DOHH2 (cell line): Measurements from ENCODE around the gene LRRC61.
A peak's percentile ranks its signal among the peaks of the same experiment; 100 is the strongest.

Experiments used
- H3F3A ChIP-seq: fragments of 200-600 bp; sonication (generic), shearing (Covaris generic); 2 replicates; pipeline ENCODE4 v1.6.0; 2016; ENCODE audit warnings: antibody characterized with exemption, mild to moderate bottlenecking; ENCODE audit not compliant: control insufficient read depth, insufficient read depth
- H3K27ac ChIP-seq: fragments of 200-600 bp; sonication (generic); 2 replicates; pipeline ENCODE4 v1.5.1; 2014; ENCODE audit warnings: low read depth, mild to moderate bottlenecking, low read length, moderate library complexity
- H3K27me3 ChIP-seq: fragments of 200-600 bp; sonication (generic); 2 replicates; pipeline ENCODE4 v1.6.1; 2014; ENCODE audit warnings: mild to moderate bottlenecking, low read length, mixed read lengths; ENCODE audit not compliant: control insufficient read depth
- H3K36me3 ChIP-seq: fragments of 200-600 bp; sonication (generic); 2 replicates; pipeline ENCODE4 v1.6.1; 2014; ENCODE audit warnings: mild to moderate bottlenecking, low read length, moderate library complexity, mixed read lengths; ENCODE audit not compliant: control insufficient read depth
- H3K4me1 ChIP-seq: fragments of 200-600 bp; sonication (generic); 2 replicates; pipeline ENCODE4 v1.6.1; 2014; ENCODE audit warnings: mild to moderate bottlenecking, low read length, mixed read lengths; ENCODE audit not compliant: control insufficient read depth
- H3K4me2 ChIP-seq: fragments of 200-600 bp; sonication (generic); 2 replicates; pipeline ENCODE4 v1.6.0; 2014; ENCODE audit warnings: mild to moderate bottlenecking, low read length, moderate library complexity
- H3K4me3 ChIP-seq: fragments of 200-600 bp; sonication (generic); 2 replicates; pipeline ENCODE4 v1.5.1; 2014; ENCODE audit warnings: mild to moderate bottlenecking, low read length, mixed read lengths
- H3K79me2 ChIP-seq: fragments of 200-600 bp; sonication (generic); 2 replicates; pipeline ENCODE4 v1.6.1; 2014; ENCODE audit warnings: mild to moderate bottlenecking, low read length, mixed read lengths; ENCODE audit not compliant: control insufficient read depth
- H3K9me2 ChIP-seq: fragments of 200-600 bp; sonication (generic); replicated peaks from 2 replicates; pipeline ENCODE4 v1.6.1; 2014; ENCODE audit warnings: mild to moderate bottlenecking, low read length, mixed read lengths; ENCODE audit not compliant: control insufficient read depth
- H3K9me3 ChIP-seq: fragments of 200-600 bp; sonication (generic); 2 replicates; pipeline ENCODE4 v1.6.1; 2014; ENCODE audit warnings: antibody characterized with exemption, low read length, mixed read lengths; ENCODE audit not compliant: control insufficient read depth, insufficient read depth
- H4K20me1 ChIP-seq: fragments of 200-600 bp; sonication (generic); 2 replicates; pipeline ENCODE4 v1.6.0; 2014; ENCODE audit warnings: low read depth, mild to moderate bottlenecking, antibody characterized with exemption, low read length, moderate library complexity; ENCODE audit not compliant: control insufficient read depth, insufficient read depth
- EZH2phosphoT487 ChIP-seq: fragments of 200-600 bp; sonication (generic); IDR thresholded peaks from 2 replicates; pipeline ENCODE4 v1.6.1; 2017; ENCODE audit warnings: borderline replicate concordance, mild to moderate bottlenecking, antibody characterized with exemption, low read length, moderate library complexity, mixed read lengths
- TF ChIP-seq, protein P1 (sequence below): fragments of 200-600 bp; sonication (generic); IDR thresholded peaks from one replicate; pipeline ENCODE4 v1.5.1; 2014; ENCODE audit warnings: antibody characterized with exemption, mild to moderate bottlenecking, low read depth, low read length; ENCODE audit not compliant: poor library complexity, severe bottlenecking

The LRRC61 gene

DNA sequence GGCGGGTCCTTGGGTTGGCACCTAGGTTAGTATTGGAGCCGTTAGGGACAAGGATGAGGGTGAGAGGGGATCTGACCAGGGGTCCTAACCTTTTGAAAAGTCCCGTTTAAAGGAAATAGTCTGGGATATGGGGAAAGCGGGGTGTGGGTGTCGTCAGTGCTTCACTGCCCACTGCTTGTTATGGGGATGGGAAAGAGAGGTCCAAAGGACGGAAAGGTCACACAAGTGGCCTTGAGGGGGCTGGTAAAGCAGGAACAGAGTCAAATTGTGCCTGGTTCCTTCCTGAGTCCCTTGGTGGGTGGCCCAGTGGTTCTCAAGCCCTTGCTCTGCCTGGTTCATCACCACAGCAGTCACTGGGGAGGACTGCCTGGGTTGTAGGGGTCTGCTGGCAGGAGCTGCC is 53.4 kb downstream of the LRRC61 start:
- Histone ChIP-seq H3K4me1 (peaks cover 71% of the 10 kb centered on the region), H3K27me3 (no peaks in the 10 kb centered on the region), H3K79me2 (peaks cover 53% of the 10 kb centered on the region), H3K27ac (peak overlapping the region; percentile 81), H3K4me2 (peak overlapping the region; percentile 4; the same call in 1 of the 2 replicates), H3K9me2 (no peaks in the 10 kb centered on the region), H4K20me1 (0 out of 2 replicates have a peak, but pooled peaks cover 5% of the 10 kb centered on the region), H3K4me3 (no peak overlapping the region), H3K36me3 (peaks cover 35% of the 10 kb centered on the region), H3F3A (peaks cover 39% of the 10 kb centered on the region), H3K9me3 (no peaks in the 10 kb centered on the region)
- no peak for TF ChIP-seq EZH2phosphoT487
- TF ChIP-seq, protein P1, sequence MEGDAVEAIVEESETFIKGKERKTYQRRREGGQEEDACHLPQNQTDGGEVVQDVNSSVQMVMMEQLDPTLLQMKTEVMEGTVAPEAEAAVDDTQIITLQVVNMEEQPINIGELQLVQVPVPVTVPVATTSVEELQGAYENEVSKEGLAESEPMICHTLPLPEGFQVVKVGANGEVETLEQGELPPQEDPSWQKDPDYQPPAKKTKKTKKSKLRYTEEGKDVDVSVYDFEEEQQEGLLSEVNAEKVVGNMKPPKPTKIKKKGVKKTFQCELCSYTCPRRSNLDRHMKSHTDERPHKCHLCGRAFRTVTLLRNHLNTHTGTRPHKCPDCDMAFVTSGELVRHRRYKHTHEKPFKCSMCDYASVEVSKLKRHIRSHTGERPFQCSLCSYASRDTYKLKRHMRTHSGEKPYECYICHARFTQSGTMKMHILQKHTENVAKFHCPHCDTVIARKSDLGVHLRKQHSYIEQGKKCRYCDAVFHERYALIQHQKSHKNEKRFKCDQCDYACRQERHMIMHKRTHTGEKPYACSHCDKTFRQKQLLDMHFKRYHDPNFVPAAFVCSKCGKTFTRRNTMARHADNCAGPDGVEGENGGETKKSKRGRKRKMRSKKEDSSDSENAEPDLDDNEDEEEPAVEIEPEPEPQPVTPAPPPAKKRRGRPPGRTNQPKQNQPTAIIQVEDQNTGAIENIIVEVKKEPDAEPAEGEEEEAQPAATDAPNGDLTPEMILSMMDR = no peak

DNA sequence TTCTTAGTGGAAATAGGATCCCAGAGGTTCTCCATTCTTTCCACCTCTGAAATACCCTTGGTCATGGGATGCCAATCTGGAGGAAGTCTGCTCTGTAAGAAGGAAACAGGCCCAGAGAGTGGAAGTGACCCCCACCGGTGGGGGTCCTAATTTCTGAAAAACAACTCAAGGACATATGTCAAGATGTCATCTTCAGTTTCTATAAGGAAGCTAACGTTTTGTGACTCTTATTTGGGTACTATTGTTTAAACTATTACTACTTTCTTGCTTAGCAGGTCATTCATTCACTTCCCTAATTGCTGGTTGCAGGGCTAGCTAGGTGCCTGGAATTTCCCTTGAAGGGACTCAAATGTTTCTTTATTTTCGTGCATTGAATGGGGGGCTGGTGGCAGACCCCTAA is 54.0 kb downstream of the LRRC61 start:
- no peak for TF ChIP-seq EZH2phosphoT487
- TF ChIP-seq, protein P1 = no peak
- H3K4me1 ChIP-seq = peaks cover 78% of the 10 kb centered on the region
- peak overlapping the region; percentile 81 for H3K27ac ChIP-seq
- H3K79me2 ChIP-seq = peaks cover 53% of the 10 kb centered on the region
- H3K9me2 ChIP-seq = no peaks in the 10 kb centered on the region
- H3K36me3 ChIP-seq = peaks cover 29% of the 10 kb centered on the region
- peak overlapping the region; percentile 94 for H3K4me2 ChIP-seq
- peak overlapping the region; percentile 79 for H3K4me3 ChIP-seq
- H3F3A ChIP-seq = peaks cover 39% of the 10 kb centered on the region
- no peaks in the 10 kb centered on the region for H3K27me3 ChIP-seq
- 0 out of 2 replicates have a peak, but pooled peaks cover 5% of the 10 kb centered on the region for H4K20me1 ChIP-seq
- H3K9me3 ChIP-seq = no peaks in the 10 kb centered on the region

DNA sequence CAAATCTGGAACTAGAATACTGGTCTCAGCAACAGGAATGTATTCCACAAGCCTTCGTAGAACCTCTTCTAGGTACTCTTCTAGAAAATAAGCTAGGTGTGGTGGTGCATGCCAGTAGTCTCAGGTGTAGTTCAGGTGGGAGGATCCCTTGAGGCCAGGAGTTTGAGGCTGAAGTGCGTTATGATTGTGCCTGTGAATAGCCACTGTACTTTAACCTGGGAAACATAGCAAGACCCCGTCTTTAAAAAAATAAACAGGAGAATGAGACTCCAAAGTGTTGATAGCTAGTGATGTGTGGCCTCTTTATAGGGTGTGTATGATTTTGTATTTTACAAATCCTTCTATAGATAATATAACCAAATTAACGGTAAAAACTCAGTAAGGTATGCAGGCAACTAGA is 54.5 kb downstream of the LRRC61 start:
- Histone ChIP-seq H3K27me3 (no peaks in the 10 kb centered on the region), H4K20me1 (0 out of 2 replicates have a peak, but pooled peaks cover 5% of the 10 kb centered on the region), H3K4me1 (peaks cover 80% of the 10 kb centered on the region), H3K4me2 (peak overlapping the region; percentile 94), H3K9me2 (no peaks in the 10 kb centered on the region), H3K27ac (peak overlapping the region; percentile 81), H3F3A (peaks cover 39% of the 10 kb centered on the region), H3K4me3 (peak overlapping the region; percentile 79), H3K9me3 (no peaks in the 10 kb centered on the region), H3K79me2 (peaks cover 53% of the 10 kb centered on the region), H3K36me3 (peaks cover 25% of the 10 kb centered on the region)
- TF ChIP-seq, protein P1 = no peak
- no peak for TF ChIP-seq EZH2phosphoT487
